KMS-11 (cell line): ENCODE results near the gene EFHC1.

Experiments used
- H2AFZ ChIP-seq: fragments of 200-600 bp; sonication (generic); 2 replicates; pipeline ENCODE4 v1.6.1; 2016; ENCODE audit warnings: antibody characterized with exemption, mixed run types, low read depth
- H3K27ac ChIP-seq: fragments of 200-600 bp; sonication (generic); 2 replicates; pipeline ENCODE4 v1.6.1; 2016; ENCODE audit warnings: mild to moderate bottlenecking, mixed run types
- H3K27me3 ChIP-seq: fragments of 200-600 bp; sonication (generic); 2 replicates; pipeline ENCODE4 v1.6.1; 2017; ENCODE audit warnings: mild to moderate bottlenecking, low read depth, mixed run types, moderate library complexity; ENCODE audit not compliant: insufficient read depth
- H3K36me3 ChIP-seq: fragments of 200-600 bp; sonication (generic); 2 replicates; pipeline ENCODE4 v1.6.1; 2017; ENCODE audit warnings: mild to moderate bottlenecking, mixed run types; ENCODE audit not compliant: insufficient read depth
- H3K4me1 ChIP-seq: fragments of 200-600 bp; sonication (generic); 2 replicates; pipeline ENCODE4 v1.6.1; 2016; ENCODE audit warnings: mild to moderate bottlenecking, low read depth, mixed run types; ENCODE audit not compliant: poor library complexity, severe bottlenecking
- H3K4me2 ChIP-seq: fragments of 200-600 bp; sonication (generic); 2 replicates; pipeline ENCODE4 v1.7.0; 2016; ENCODE audit warnings: mild to moderate bottlenecking, mixed run types
- H3K4me3 ChIP-seq: fragments of 200-600 bp; sonication (generic); IDR thresholded peaks from 2 replicates; pipeline ENCODE4 v1.6.1; 2017; ENCODE audit warnings: low read depth, low read length, mixed read lengths; ENCODE audit not compliant: insufficient read depth
- H3K79me2 ChIP-seq: fragments of 200-600 bp; sonication (generic); 2 replicates; pipeline ENCODE4 v1.6.1; 2016; ENCODE audit warnings: low read depth, mixed run types; ENCODE audit not compliant: insufficient read depth
- H3K9ac ChIP-seq: fragments of 200-600 bp; sonication (generic); 2 replicates; pipeline ENCODE4 v1.6.1; 2016; ENCODE audit warnings: mild to moderate bottlenecking, mixed run types
- H4K20me1 ChIP-seq: fragments of 200-600 bp; sonication (generic); 2 replicates; pipeline ENCODE4 v1.6.1; 2016; ENCODE audit warnings: mild to moderate bottlenecking, mixed run types; ENCODE audit not compliant: insufficient read depth
- CTCF ChIP-seq: fragments of 200-600 bp; sonication (generic); conservative IDR thresholded peaks from 2 replicates; pipeline ENCODE4 v1.6.1; 2017; ENCODE audit warnings: low read depth, mild to moderate bottlenecking, antibody characterized with exemption, low read length, moderate library complexity, mixed read lengths

EFHC1 gene

GRCh38 chr6:52496631-52497030 is 76.5 kb downstream of the EFHC1 start:
- no peak overlapping the region for H2AFZ ChIP-seq
- no peaks in the 10 kb centered on the region; the same call in 1 of the 2 replicates for H3K79me2 ChIP-seq
- H3K4me1 ChIP-seq, result peaks cover 95% of the 10 kb centered on the region
- H3K9ac ChIP-seq, result no peak overlapping the region
- TF ChIP-seq CTCF, result no peak
- peak overlapping the region; percentile 72 for H3K4me2 ChIP-seq
- H3K36me3 ChIP-seq, result no peaks in the 10 kb centered on the region
- peak overlapping the region; percentile 91 for H3K27ac ChIP-seq
- H4K20me1 ChIP-seq, result no peaks in the 10 kb centered on the region
- no peak overlapping the region for H3K4me3 ChIP-seq
- no peaks in the 10 kb centered on the region for H3K27me3 ChIP-seq

- Histone ChIP-seq H3K4me2 (peak overlapping the region; percentile 72), H3K9ac (peak overlapping the region; percentile 67), H3K4me1 (peaks cover 98% of the 10 kb centered on the region), H3K79me2 (peaks cover 3% of the 10 kb centered on the region; the same call in 1 of the 2 replicates), H3K36me3 (no peaks in the 10 kb centered on the region), H2AFZ (no peak overlapping the region), H4K20me1 (no peaks in the 10 kb centered on the region), H3K27me3 (no peaks in the 10 kb centered on the region), H3K27ac (peak overlapping the region; percentile 91), H3K4me3 (no peak overlapping the region)
- no peak for TF ChIP-seq CTCF
These were observed 77.7 kb downstream of the EFHC1 start for GRCh38 chr6:52497652-52498408.

- Histone ChIP-seq H3K4me2 (peak overlapping the region; percentile 72), H2AFZ (no peak overlapping the region), H3K4me3 (no peak overlapping the region), H3K9ac (peak overlapping the region; percentile 67), H3K27ac (peak overlapping the region; percentile 91), H3K79me2 (peaks cover 3% of the 10 kb centered on the region; the same call in 1 of the 2 replicates), H3K36me3 (no peaks in the 10 kb centered on the region), H4K20me1 (no peaks in the 10 kb centered on the region), H3K27me3 (no peaks in the 10 kb centered on the region), H3K4me1 (peaks cover 98% of the 10 kb centered on the region)
- no peak for TF ChIP-seq CTCF
These were observed 78.4 kb downstream of the EFHC1 start for GRCh38 chr6:52498538-52499017.

GRCh38 chr6:52499026-52499425 is 78.9 kb downstream of the EFHC1 start:
- TF ChIP-seq CTCF, result no peak
- H2AFZ ChIP-seq, result no peak overlapping the region
- no peaks in the 10 kb centered on the region for H3K27me3 ChIP-seq
- H3K4me2 ChIP-seq, result peak overlapping the region; percentile 72
- H3K36me3 ChIP-seq, result no peaks in the 10 kb centered on the region
- H4K20me1 ChIP-seq, result no peaks in the 10 kb centered on the region
- no peak overlapping the region for H3K4me3 ChIP-seq
- peaks cover 98% of the 10 kb centered on the region for H3K4me1 ChIP-seq
- peak overlapping the region; percentile 67 for H3K9ac ChIP-seq
- peaks cover 3% of the 10 kb centered on the region; the same call in 1 of the 2 replicates for H3K79me2 ChIP-seq
- H3K27ac ChIP-seq, result peak overlapping the region; percentile 91
